NCI-H345 (cell line): ENCODE results near the gene ZSWIM6.
"Not testable (repeated sequence)": the region's sequence is repeated elsewhere in the genome, so short reads cannot be mapped to it uniquely, and the experiment has no call there.

Experiments used
- DNase-seq: peaks from one replicate; lab custom pipeline; 2025; lab: John Stamatoyannopoulos, UW

Gene ZSWIM6

GRCh38 chr5:61407706-61408270 lies 75.7 kb downstream of the ZSWIM6 start:
- DNase-seq = no peak

GRCh38 chr5:61408476-61409168 lies 76.6 kb downstream of the ZSWIM6 start:
- peak; percentile 93 for DNase-seq

GRCh38 chr5:61409568-61409967 lies 77.5 kb downstream of the ZSWIM6 start:
- no peak for DNase-seq

GRCh38 chr5:61410811-61411210 lies 78.8 kb downstream of the ZSWIM6 start:
- no peak for DNase-seq

- DNase-seq = no peak
Observed at GRCh38 chr5:61412361-61412760, 80.3 kb downstream of the ZSWIM6 start.

GRCh38 chr5:61413205-61413604 lies 81.1 kb downstream of the ZSWIM6 start:
- DNase-seq = not testable (repeated sequence)

- no peak for DNase-seq
Observed at GRCh38 chr5:61414806-61415205, 82.7 kb downstream of the ZSWIM6 start.

GRCh38 chr5:61416010-61416409 lies 84.0 kb downstream of the ZSWIM6 start:
- DNase-seq = no peak

GRCh38 chr5:61416420-61416819 lies 84.4 kb downstream of the ZSWIM6 start:
- no peak for DNase-seq

- DNase-seq = no peak
Observed at GRCh38 chr5:61417340-61417739, 85.3 kb downstream of the ZSWIM6 start.

- no peak for DNase-seq
Observed at GRCh38 chr5:61417851-61418250, 85.8 kb downstream of the ZSWIM6 start.

GRCh38 chr5:61419106-61419505 lies 87.0 kb downstream of the ZSWIM6 start:
- no peak for DNase-seq

- no peak for DNase-seq
Observed at GRCh38 chr5:61420016-61420415, 88.0 kb downstream of the ZSWIM6 start.

GRCh38 chr5:61421262-61421661 lies 89.2 kb downstream of the ZSWIM6 start:
- not testable (repeated sequence) for DNase-seq

- no peak for DNase-seq
Observed at GRCh38 chr5:61423487-61424145, 91.6 kb downstream of the ZSWIM6 start.

- DNase-seq = no peak
Observed at GRCh38 chr5:61425918-61426317, 93.9 kb downstream of the ZSWIM6 start.

GRCh38 chr5:61429906-61430305 lies 97.8 kb downstream of the ZSWIM6 start:
- no peak for DNase-seq

- no peak for DNase-seq
Observed at GRCh38 chr5:61431923-61432620, 100.0 kb downstream of the ZSWIM6 start.

GRCh38 chr5:61435368-61435767 lies 103.3 kb downstream of the ZSWIM6 start:
- DNase-seq = no peak

- no peak for DNase-seq
Observed at GRCh38 chr5:61438298-61438970, 106.4 kb downstream of the ZSWIM6 start.

GRCh38 chr5:61440086-61440485 lies 108.0 kb downstream of the ZSWIM6 start:
- no peak for DNase-seq

- no peak for DNase-seq
Observed at GRCh38 chr5:61440596-61440995, 108.5 kb downstream of the ZSWIM6 start.
